A673 (cell line): ENCODE data around the gene SFMBT2. TPM values are rescaled to one million over a fixed set of nuclear protein-coding genes. Genes with fewer than 3 reads are reported as not detected.

Experiments used
- BruUV-seq: library from RNA; stranded (reverse); fragments of 400-500 nt; replicated peaks from 2 replicates; lab custom pipeline; 2021; lab: Mats Ljungman, UMichigan
- CTCF ChIA-PET: fragments of 300-600 bp; sonication (Branson Sonifier 250); formaldehyde crosslinking; loops from one replicate; lab custom pipeline; 2022; ENCODE audit warnings: antibody characterized with exemption; lab: Charles Lee
- POLR2A ChIA-PET: fragments of 300-600 bp; sonication (Branson Sonifier 250); formaldehyde crosslinking; loops from one replicate; lab custom pipeline; 2022; ENCODE audit warnings: antibody characterized with exemption; ENCODE audit not compliant: low non-redundant PET; lab: Charles Lee
- DNase-seq: peaks from one replicate; pipeline ENCODE4 v3.0.0-alpha.2; 2015; ENCODE audit warnings: low spot score
- H3K27ac ChIP-seq: fragments of 200-600 bp; sonication (generic); 2 replicates; pipeline ENCODE4 v1.5.1; 2016; ENCODE audit warnings: mixed run types, low read depth, mild to moderate bottlenecking, mixed read lengths, antibody characterized with exemption, low read length; ENCODE audit not compliant: poor library complexity, severe bottlenecking
- H3K27me3 ChIP-seq: fragments of 200-600 bp; sonication (generic); replicated peaks from 2 replicates; pipeline ENCODE4 v1.6.1; 2017; ENCODE audit warnings: mixed run types, low read depth, mild to moderate bottlenecking, mixed read lengths, antibody characterized with exemption, low read length; ENCODE audit not compliant: insufficient read depth, poor library complexity
- H3K36me3 ChIP-seq: fragments of 200-600 bp; sonication (generic); 2 replicates; pipeline ENCODE4 v1.6.1; 2016; ENCODE audit warnings: mixed run types, mild to moderate bottlenecking, mixed read lengths, antibody characterized with exemption, low read length; ENCODE audit not compliant: insufficient read depth, poor library complexity, severe bottlenecking
- H3K4me1 ChIP-seq: fragments of 200-600 bp; sonication (generic); 2 replicates; pipeline ENCODE4 v1.6.1; 2017; ENCODE audit warnings: mixed run types, mild to moderate bottlenecking, mixed read lengths, antibody characterized with exemption, low read length; ENCODE audit not compliant: insufficient read depth, poor library complexity, severe bottlenecking
- H3K4me3 ChIP-seq: fragments of 200-600 bp; sonication (generic); 2 replicates; pipeline ENCODE4 v1.5.1; 2016; ENCODE audit warnings: low read depth, mixed run types, mild to moderate bottlenecking, mixed read lengths, low read length; ENCODE audit not compliant: poor library complexity, severe bottlenecking
- H3K9me3 ChIP-seq: fragments of 200-600 bp; sonication (generic); 2 replicates; pipeline ENCODE4 v1.6.1; 2016; ENCODE audit warnings: mixed run types, low read depth, mild to moderate bottlenecking, mixed read lengths, antibody characterized with exemption, low read length; ENCODE audit not compliant: poor library complexity, severe bottlenecking
- CTCF ChIP-seq: fragments of 300-800, 200-600 bp; sonication (generic); conservative IDR thresholded peaks from 2 replicates; pipeline ENCODE4 v1.5.1; 2017; ENCODE audit warnings: low read depth, mild to moderate bottlenecking, antibody characterized with exemption, low read length, moderate library complexity, mixed read lengths
- EZH2 ChIP-seq: fragments of 200-600 bp; sonication (generic); IDR thresholded peaks from 2 replicates; pipeline ENCODE4 v1.6.1; 2017; ENCODE audit warnings: borderline replicate concordance, low read depth, mild to moderate bottlenecking, mixed read lengths, antibody characterized with exemption, low read length; ENCODE audit not compliant: poor library complexity, severe bottlenecking
- intact Hi-C: fragments of 100-400 bp; cut with micrococcal nuclease; formaldehyde crosslinking; loops from one replicate; pipeline ENCODE4 v1.10.0; 2022; ENCODE audit not compliant: unreplicated experiment
- total RNA-seq: library from RNA; stranded (reverse); gene quantifications from 2 replicates; pipeline ENCODE4 v1.2.3, GENCODE V29; 2021

Gene SFMBT2
- total RNA-seq, 1 experiment from 2014 or later, result 8.2 TPM

- no TSS peak for BruUV-seq
- POLR2A ChIA-PET, result no interaction called here
- no peaks in the 10 kb centered on the region for H3K4me1 ChIP-seq
- no peak for DNase-seq
- peaks cover 45% of the 10 kb centered on the region for H3K27me3 ChIP-seq
- H3K27ac ChIP-seq, result no peak overlapping the region
- CTCF ChIA-PET, result no interaction called here
- intact Hi-C loops, result no loop called here
- no peak overlapping the region for H3K4me3 ChIP-seq
- TF ChIP-seq CTCF, result no peak
- H3K9me3 ChIP-seq, result no peaks in the 10 kb centered on the region
- no peaks in the 10 kb centered on the region for H3K36me3 ChIP-seq
Measured at GRCh38 chr10:7161484-7162250, 249.2 kb downstream of the SFMBT2 start.

GRCh38 chr10:7159928-7160327 is 250.9 kb downstream of the SFMBT2 start:
- no peaks in the 10 kb centered on the region for H3K4me1 ChIP-seq
- BruUV-seq, result no TSS peak
- TF ChIP-seq CTCF (no peak), EZH2 (no peak)
- no peaks in the 10 kb centered on the region for H3K36me3 ChIP-seq
- ChIA-PET POLR2A (no interaction called here), CTCF (no interaction called here)
- no peaks in the 10 kb centered on the region for H3K9me3 ChIP-seq
- intact Hi-C loops, result no loop called here
- DNase-seq, result no peak
- no peak overlapping the region for H3K27ac ChIP-seq
- H3K27me3 ChIP-seq, result peaks cover 53% of the 10 kb centered on the region
- H3K4me3 ChIP-seq, result no peak overlapping the region

GRCh38 chr10:7159517-7159916 is 251.3 kb downstream of the SFMBT2 start:
- no peak for TF ChIP-seq CTCF
- H3K9me3 ChIP-seq, result no peaks in the 10 kb centered on the region
- H3K36me3 ChIP-seq, result no peaks in the 10 kb centered on the region
- peaks cover 55% of the 10 kb centered on the region for H3K27me3 ChIP-seq
- ChIA-PET CTCF (no interaction called here), POLR2A (no interaction called here)
- no peaks in the 10 kb centered on the region for H3K4me1 ChIP-seq
- no peak for DNase-seq
- no peak overlapping the region for H3K4me3 ChIP-seq
- H3K27ac ChIP-seq, result no peak overlapping the region
- no TSS peak for BruUV-seq
- intact Hi-C loops, result no loop called here
